HepG2 (cell line): ENCODE results near the gene NEURL4. TPM values are rescaled to one million over a fixed set of nuclear protein-coding genes. Genes with fewer than 3 reads are reported as not detected.

Experiments
- AGO2 ChIP-seq: fragments of 200-400 bp; formaldehyde crosslinking; optimal IDR thresholded peaks from 2 replicates; pipeline ENCODE3; 2017; ENCODE audit warnings: mild to moderate bottlenecking, low read depth, low read length, moderate library complexity
- ARNTL ChIP-seq: sonication (generic); formaldehyde crosslinking; IDR thresholded peaks from 2 replicates; pipeline ENCODE4 v1.4.0; 2020; ENCODE audit warnings: mild to moderate bottlenecking, missing genetic modification reagents
- LCORL ChIP-seq, 2 experiments: fragments of 450-650 bp in 1 of 2; sonication (generic) in 1 of 2; formaldehyde crosslinking in 1 of 2; IDR thresholded peaks; 2 replicates each; pipeline versions ENCODE4 v1.5.0 to v1.6.1; 2017 to 2020; ENCODE audit warnings: antibody characterized with exemption in 1 of 2, missing genetic modification reagents in 1 of 2
- MED1 ChIP-seq: sonication (generic); formaldehyde crosslinking; IDR thresholded peaks from 2 replicates; pipeline ENCODE4 v1.4.0; 2020; ENCODE audit warnings: missing genetic modification reagents
- MIXL1 ChIP-seq: IDR thresholded peaks from 2 replicates; pipeline ENCODE4 v1.6.1; 2016
- MLLT10 ChIP-seq: sonication (generic); formaldehyde crosslinking; IDR thresholded peaks from 2 replicates; pipeline ENCODE4 v1.4.0; 2020; ENCODE audit warnings: missing genetic modification reagents
- NFE2 ChIP-seq: sonication (generic); formaldehyde crosslinking; IDR thresholded peaks from 2 replicates; pipeline ENCODE4 v1.4.0; 2020; ENCODE audit warnings: missing genetic modification reagents
- PCBP1 ChIP-seq: fragments of 200-400 bp; formaldehyde crosslinking; IDR thresholded peaks from 2 replicates; pipeline ENCODE4 v1.6.1; 2017; ENCODE audit warnings: mild to moderate bottlenecking, low read depth, low read length, borderline replicate concordance
- SP2 ChIP-seq: sonication (generic); formaldehyde crosslinking; IDR thresholded peaks from 2 replicates; pipeline ENCODE4 v1.5.1; 2020; ENCODE audit warnings: mild to moderate bottlenecking, missing genetic modification reagents
- SP4 ChIP-seq: sonication (generic); formaldehyde crosslinking; IDR thresholded peaks from 2 replicates; pipeline ENCODE4 v1.8.1; 2023; ENCODE audit warnings: mild to moderate bottlenecking, missing genetic modification reagents
- ZNF274 ChIP-seq: sonication (generic); formaldehyde crosslinking; IDR thresholded peaks from 2 replicates; pipeline ENCODE4 v1.5.1; 2020; ENCODE audit warnings: mild to moderate bottlenecking, missing genetic modification reagents
- polyA plus RNA-seq, 8 experiments: library from polyadenylated mRNA; depleted of rRNA in 3 of 8; stranded (reverse) in 7 of 8; unstranded in 1 of 8; fragments of >200 nt; fragmentation: Illumina TruSeq in 4 of 8; extraction: Trizol in 4 of 8; gene quantifications; 2 replicates each; pipeline versions ENCODE4 v1.2.1 to v1.2.3, GENCODE V29; 2011 to 2016; ENCODE audit warnings: low read depth in 4 of 8, missing spikeins in 1 of 8, mixed read lengths in 1 of 8; ENCODE audit not compliant: insufficient read depth in 1 of 8
- total RNA-seq, 5 experiments: library from RNA; depleted of rRNA; stranded (reverse); fragments of >200 nt; fragmentation: Illumina TruSeq; extraction: Trizol; gene quantifications; 2 replicates each; pipeline ENCODE4 v1.2.3, GENCODE V29; 2016; ENCODE audit warnings: low read depth in 1 of 5
- TF ChIP-seq, protein P1 (sequence below): IDR thresholded peaks from 2 replicates; pipeline ENCODE4 v1.6.1; 2012; ENCODE audit warnings: low read length, improper control_type of control experiment
- TF ChIP-seq, protein P2 (sequence below): IDR thresholded peaks from 2 replicates; pipeline ENCODE4 v1.6.1; 2016; ENCODE audit warnings: low read depth
- TF ChIP-seq, protein P3 (sequence below): sonication (generic); formaldehyde crosslinking; IDR thresholded peaks from 2 replicates; pipeline ENCODE4 v1.5.0; 2020; ENCODE audit warnings: missing genetic modification reagents
- TF ChIP-seq, protein P4 (sequence below): sonication (generic); formaldehyde crosslinking; IDR thresholded peaks from 2 replicates; pipeline ENCODE4 v1.5.0; 2020; ENCODE audit warnings: missing genetic modification reagents
- TF ChIP-seq, protein P5 (sequence below): sonication (generic); formaldehyde crosslinking; IDR thresholded peaks from 2 replicates; pipeline ENCODE4 v1.5.0; 2020; ENCODE audit warnings: mild to moderate bottlenecking, missing genetic modification reagents

The NEURL4 gene
- total and polyA plus RNA-seq, 2 of the 13 experiments (the other 11 are each of a cell fraction or from before 2014, with no cell fraction given): 14.8 to 15.7 TPM

DNA sequence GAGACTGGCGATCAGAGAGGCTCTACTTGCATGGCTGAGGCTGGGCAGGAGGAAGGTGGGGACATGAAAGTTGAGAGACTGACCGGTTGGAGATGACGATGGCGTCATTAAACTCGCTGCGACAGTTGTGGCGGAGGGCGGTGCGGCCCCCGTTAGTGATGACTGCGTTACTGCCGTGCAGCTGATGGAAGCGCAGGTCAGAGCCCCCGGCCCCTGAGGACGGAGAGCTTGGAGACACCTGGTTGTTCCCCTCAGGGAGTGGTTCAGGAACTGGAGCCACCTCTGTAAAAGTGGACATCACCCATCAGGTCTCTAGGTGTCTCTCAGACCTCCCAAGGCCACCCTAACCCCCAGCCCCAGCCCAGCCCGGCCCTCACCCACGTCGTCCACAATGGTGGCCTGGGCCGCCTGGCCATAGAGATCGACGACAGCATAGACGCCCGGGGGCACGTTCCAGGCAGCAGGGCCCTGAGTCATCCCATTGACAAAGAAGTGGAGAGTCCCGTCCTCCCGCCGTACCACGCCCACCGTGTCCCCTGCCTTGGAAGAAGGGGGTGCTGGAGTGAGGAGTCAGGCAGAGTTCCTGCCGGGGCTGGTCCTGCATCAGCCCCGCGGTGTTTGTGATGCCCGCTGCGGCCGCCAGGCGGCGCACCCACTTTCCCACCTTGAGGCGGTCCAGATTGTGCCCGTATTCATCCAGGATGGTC, 5.3 kb downstream of the NEURL4 start (continued):
- TF ChIP-seq, protein P1, sequence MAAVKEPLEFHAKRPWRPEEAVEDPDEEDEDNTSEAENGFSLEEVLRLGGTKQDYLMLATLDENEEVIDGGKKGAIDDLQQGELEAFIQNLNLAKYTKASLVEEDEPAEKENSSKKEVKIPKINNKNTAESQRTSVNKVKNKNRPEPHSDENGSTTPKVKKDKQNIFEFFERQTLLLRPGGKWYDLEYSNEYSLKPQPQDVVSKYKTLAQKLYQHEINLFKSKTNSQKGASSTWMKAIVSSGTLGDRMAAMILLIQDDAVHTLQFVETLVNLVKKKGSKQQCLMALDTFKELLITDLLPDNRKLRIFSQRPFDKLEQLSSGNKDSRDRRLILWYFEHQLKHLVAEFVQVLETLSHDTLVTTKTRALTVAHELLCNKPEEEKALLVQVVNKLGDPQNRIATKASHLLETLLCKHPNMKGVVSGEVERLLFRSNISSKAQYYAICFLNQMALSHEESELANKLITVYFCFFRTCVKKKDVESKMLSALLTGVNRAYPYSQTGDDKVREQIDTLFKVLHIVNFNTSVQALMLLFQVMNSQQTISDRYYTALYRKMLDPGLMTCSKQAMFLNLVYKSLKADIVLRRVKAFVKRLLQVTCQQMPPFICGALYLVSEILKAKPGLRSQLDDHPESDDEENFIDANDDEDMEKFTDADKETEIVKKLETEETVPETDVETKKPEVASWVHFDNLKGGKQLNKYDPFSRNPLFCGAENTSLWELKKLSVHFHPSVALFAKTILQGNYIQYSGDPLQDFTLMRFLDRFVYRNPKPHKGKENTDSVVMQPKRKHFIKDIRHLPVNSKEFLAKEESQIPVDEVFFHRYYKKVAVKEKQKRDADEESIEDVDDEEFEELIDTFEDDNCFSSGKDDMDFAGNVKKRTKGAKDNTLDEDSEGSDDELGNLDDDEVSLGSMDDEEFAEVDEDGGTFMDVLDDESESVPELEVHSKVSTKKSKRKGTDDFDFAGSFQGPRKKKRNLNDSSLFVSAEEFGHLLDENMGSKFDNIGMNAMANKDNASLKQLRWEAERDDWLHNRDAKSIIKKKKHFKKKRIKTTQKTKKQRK: no peak
- TF ChIP-seq, protein P2, sequence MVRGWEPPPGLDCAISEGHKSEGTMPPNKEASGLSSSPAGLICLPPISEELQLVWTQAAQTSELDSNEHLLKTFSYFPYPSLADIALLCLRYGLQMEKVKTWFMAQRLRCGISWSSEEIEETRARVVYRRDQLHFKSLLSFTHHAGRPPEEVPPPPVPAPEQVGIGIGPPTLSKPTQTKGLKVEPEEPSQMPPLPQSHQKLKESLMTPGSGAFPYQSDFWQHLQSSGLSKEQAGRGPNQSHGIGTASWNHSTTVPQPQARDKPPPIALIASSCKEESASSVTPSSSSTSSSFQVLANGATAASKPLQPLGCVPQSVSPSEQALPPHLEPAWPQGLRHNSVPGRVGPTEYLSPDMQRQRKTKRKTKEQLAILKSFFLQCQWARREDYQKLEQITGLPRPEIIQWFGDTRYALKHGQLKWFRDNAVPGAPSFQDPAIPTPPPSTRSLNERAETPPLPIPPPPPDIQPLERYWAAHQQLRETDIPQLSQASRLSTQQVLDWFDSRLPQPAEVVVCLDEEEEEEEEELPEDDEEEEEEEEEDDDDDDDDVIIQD (CRISPR knock-in tag): no peak
- TF ChIP-seq, protein P3, sequence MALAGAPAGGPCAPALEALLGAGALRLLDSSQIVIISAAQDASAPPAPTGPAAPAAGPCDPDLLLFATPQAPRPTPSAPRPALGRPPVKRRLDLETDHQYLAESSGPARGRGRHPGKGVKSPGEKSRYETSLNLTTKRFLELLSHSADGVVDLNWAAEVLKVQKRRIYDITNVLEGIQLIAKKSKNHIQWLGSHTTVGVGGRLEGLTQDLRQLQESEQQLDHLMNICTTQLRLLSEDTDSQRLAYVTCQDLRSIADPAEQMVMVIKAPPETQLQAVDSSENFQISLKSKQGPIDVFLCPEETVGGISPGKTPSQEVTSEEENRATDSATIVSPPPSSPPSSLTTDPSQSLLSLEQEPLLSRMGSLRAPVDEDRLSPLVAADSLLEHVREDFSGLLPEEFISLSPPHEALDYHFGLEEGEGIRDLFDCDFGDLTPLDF (CRISPR knock-in tag): no peak
- TF ChIP-seq, protein P4, sequence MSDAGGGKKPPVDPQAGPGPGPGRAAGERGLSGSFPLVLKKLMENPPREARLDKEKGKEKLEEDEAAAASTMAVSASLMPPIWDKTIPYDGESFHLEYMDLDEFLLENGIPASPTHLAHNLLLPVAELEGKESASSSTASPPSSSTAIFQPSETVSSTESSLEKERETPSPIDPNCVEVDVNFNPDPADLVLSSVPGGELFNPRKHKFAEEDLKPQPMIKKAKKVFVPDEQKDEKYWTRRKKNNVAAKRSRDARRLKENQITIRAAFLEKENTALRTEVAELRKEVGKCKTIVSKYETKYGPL: no peak
- TF ChIP-seq MIXL1 (CRISPR knock-in tag) (no peak), NFE2 (CRISPR knock-in tag) (no peak), MED1 (no peak), PCBP1 (0 out of 2 replicates have a peak, but pooled peaks have one; percentile 47), SP2 (CRISPR knock-in tag) (no peak), AGO2 (peak; percentile 49), LCORL (IDR thresholded peaks at IDR 0.05) (no peak), LCORL (CRISPR knock-in tag; IDR thresholded peaks at IDR 0.05) (no peak), ARNTL (CRISPR knock-in tag) (no peak), SP4 (no peak), MLLT10 (no peak), ZNF274 (no peak)
- TF ChIP-seq, protein P5, sequence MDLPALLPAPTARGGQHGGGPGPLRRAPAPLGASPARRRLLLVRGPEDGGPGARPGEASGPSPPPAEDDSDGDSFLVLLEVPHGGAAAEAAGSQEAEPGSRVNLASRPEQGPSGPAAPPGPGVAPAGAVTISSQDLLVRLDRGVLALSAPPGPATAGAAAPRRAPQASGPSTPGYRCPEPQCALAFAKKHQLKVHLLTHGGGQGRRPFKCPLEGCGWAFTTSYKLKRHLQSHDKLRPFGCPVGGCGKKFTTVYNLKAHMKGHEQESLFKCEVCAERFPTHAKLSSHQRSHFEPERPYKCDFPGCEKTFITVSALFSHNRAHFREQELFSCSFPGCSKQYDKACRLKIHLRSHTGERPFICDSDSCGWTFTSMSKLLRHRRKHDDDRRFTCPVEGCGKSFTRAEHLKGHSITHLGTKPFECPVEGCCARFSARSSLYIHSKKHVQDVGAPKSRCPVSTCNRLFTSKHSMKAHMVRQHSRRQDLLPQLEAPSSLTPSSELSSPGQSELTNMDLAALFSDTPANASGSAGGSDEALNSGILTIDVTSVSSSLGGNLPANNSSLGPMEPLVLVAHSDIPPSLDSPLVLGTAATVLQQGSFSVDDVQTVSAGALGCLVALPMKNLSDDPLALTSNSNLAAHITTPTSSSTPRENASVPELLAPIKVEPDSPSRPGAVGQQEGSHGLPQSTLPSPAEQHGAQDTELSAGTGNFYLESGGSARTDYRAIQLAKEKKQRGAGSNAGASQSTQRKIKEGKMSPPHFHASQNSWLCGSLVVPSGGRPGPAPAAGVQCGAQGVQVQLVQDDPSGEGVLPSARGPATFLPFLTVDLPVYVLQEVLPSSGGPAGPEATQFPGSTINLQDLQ (CRISPR knock-in tag): no peak
